Epidermal melanocyte (primary cell): ENCODE measurements around the gene ZNF398.
"Not testable (repeated sequence)": the region's sequence is repeated elsewhere in the genome, so short reads cannot be mapped to it uniquely, and the experiment has no call there.

Experiments
- DNase-seq: peaks from one replicate; pipeline ENCODE4 v3.0.0; 2011; ENCODE audit warnings: low spot score; ENCODE audit not compliant: insufficient read length

The ZNF398 gene

GRCh38 chr7:149147072-149147751 lies at the start of gene ZNF398:
Gene ZNF398, plus strand, starts transcription at chr7:149147453. Its CDS starts 290 bp downstream, at chr7:149147743.
- DNase-seq: peak; percentile 88

- no peak for DNase-seq
These were observed 48.2 kb upstream of the ZNF398 start for GRCh38 chr7:149099058-149099457.

GRCh38 chr7:149100821-149101220 lies 46.4 kb upstream of the ZNF398 start:
- DNase-seq: no peak

- DNase-seq: no peak
These were observed 44.6 kb upstream of the ZNF398 start for GRCh38 chr7:149102666-149103065.

- DNase-seq: no peak
These were observed 43.8 kb upstream of the ZNF398 start for GRCh38 chr7:149103424-149103823.

GRCh38 chr7:149104214-149104613 lies 43.0 kb upstream of the ZNF398 start:
- no peak for DNase-seq

GRCh38 chr7:149104749-149105148 lies 42.5 kb upstream of the ZNF398 start:
- DNase-seq: no peak

- DNase-seq: no peak
These were observed 37.3 kb upstream of the ZNF398 start for GRCh38 chr7:149109969-149110368.

- no peak for DNase-seq
These were observed 21.9 kb upstream of the ZNF398 start for GRCh38 chr7:149125189-149125862.

GRCh38 chr7:149125863-149126661 lies 21.2 kb upstream of the ZNF398 start, which contains the start of gene ZNF425:
Gene ZNF425, minus strand, starts transcription at chr7:149126324. Its CDS starts 111 bp downstream, at chr7:149126213.
- DNase-seq: peak; percentile 88

- DNase-seq: no peak
These were observed 20.5 kb upstream of the ZNF398 start for GRCh38 chr7:149126662-149127266.

GRCh38 chr7:149130572-149131198 lies 16.6 kb upstream of the ZNF398 start:
- no peak for DNase-seq

GRCh38 chr7:149133028-149133710 lies 14.1 kb upstream of the ZNF398 start:
- DNase-seq: no peak

GRCh38 chr7:149136118-149136517 lies 11.1 kb upstream of the ZNF398 start:
- DNase-seq: no peak

- DNase-seq: no peak
These were observed 6.4 kb upstream of the ZNF398 start for GRCh38 chr7:149140831-149141230.

- no peak for DNase-seq
These were observed 5.4 kb upstream of the ZNF398 start for GRCh38 chr7:149141893-149142292.

GRCh38 chr7:149144436-149144922 lies 2.8 kb upstream of the ZNF398 start:
- DNase-seq: not testable (repeated sequence)

GRCh38 chr7:149145031-149145845 lies 2.0 kb upstream of the ZNF398 start:
- DNase-seq: no peak
